Hypothalamus (tissue), 51 donors: Measurements from ENCODE around the gene GHDC.

Experiments
- DNase-seq, 51 donors: peaks; one replicate each; lab custom pipeline; 2025; lab: John Stamatoyannopoulos, UW

GHDC gene

GRCh38 chr17:42183741-42184711 is 10.3 kb downstream of the GHDC start:
- DNase-seq = peak in 49 of 51 donors; percentile 17 to 82 (median 62)

DNA sequence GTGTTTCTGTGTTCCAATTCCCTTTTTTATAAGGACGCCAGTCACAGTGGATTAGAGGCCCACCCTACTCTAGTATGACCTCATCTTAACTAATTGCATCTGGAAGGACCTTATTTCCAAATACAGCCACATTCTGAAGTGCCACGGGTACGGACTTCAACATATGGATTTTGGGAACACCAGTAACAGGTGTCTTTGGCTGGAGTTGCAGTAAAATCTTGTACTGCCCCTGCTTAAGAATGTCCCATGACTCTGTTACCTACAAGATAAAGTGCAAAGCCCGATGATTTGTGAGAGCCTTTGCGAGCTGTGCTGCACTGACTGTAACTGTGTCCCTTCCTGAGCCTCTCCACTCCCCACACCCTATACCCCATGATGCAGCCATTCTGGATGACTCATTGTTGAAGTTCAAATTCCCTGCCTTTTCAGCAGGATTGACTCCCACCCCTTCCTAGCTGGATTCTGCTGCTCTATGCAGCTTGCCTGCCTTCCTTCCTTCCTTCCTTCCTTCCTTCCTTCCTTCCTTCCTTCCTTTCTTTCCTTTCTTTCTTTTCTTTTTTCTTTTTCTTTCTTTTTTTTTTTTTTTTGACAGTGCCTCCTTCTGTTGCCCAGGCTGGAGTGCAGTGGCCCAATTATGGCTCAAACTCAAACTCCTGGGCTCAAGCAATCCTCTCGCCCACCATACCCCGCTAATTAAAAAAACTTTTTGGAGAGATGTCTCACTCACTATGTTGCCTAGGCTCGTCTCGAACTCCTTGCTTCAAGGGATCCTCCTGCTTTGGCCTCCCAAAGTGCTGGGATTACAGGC is 11.2 kb downstream of the GHDC start:
- DNase-seq = peak in 2 of 51 donors; percentile 18 to 25

DNA sequence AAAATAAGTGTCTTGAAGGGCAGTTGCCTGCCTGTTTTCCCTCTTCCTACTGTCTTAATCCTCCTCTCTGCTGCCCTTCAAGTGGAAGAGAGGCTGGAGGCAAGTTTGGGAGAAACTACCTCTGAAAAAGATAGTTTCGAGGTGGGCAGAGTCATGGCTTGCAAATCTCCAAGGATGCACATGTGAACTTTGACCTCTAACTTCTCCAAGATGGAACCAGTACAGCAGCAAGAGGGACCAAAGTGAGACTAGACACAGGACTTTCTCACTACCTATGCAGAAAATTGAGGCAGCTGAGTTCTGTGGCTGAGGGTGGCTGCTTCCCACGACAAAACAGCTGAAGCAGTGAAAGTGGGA is 12.5 kb downstream of the GHDC start:
- no peak for DNase-seq

- DNase-seq = peak in 44 of 51 donors; percentile 9 to 87 (median 62)
Measured at GRCh38 chr17:42180922-42181850, 13.1 kb downstream of the GHDC start, which contains the start of gene KCNH4. KCNH4 (minus strand) TSS chr17:42181142; CDS start chr17:42180945, 197 bp downstream.

- no peak for DNase-seq
Measured at GRCh38 chr17:42180411-42180921, 13.8 kb downstream of the GHDC start.

GRCh38 chr17:42179911-42180410 is 14.3 kb downstream of the GHDC start:
- DNase-seq = peak in 4 of 51 donors; percentile 8 to 35 (median 22)

DNA sequence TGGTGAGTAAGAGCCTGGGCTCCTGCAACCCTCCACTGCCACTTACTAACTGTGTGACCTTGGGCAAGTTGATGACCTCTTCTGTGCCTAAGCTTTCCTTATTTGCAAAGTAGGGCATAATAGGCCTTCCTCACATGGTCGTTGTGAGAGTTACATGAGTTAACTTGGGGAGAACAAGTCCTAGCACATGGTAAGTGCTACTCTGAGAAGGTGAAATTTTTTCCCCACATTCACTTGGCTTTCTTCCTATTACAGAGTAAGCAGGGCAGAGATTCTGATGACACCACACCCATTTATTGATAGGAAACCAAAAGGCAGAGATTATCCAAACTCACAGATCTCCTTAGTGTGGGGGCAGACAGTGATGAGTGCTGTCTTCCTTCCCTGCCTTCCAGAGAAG is 15.0 kb downstream of the GHDC start:
- DNase-seq = no peak

- no peak for DNase-seq
Measured at GRCh38 chr17:42178817-42179216, 15.5 kb downstream of the GHDC start.

DNA sequence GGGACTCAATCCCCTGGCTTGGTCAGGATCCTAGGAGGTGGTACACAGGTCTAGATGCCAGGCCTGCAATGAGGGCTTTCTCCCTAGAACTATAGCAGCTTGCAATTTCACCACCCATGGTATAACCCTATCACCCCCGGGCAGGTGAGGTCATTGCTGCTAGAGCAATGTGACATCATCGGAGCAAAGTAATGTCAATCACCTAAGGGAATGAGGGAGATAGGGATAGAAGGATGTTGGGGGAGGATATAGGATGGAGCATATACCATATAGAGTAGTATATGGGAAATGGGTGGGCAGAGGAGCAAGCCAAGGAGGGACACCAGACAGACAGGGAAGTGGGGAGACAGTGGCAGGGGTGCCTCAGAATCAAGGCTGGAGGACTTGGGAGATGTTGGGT is 16.6 kb downstream of the GHDC start:
- no peak for DNase-seq

- peak in 4 of 51 donors; percentile 7 to 59 (median 26) for DNase-seq
Measured at GRCh38 chr17:42174126-42174783, 20.0 kb downstream of the GHDC start.

DNA sequence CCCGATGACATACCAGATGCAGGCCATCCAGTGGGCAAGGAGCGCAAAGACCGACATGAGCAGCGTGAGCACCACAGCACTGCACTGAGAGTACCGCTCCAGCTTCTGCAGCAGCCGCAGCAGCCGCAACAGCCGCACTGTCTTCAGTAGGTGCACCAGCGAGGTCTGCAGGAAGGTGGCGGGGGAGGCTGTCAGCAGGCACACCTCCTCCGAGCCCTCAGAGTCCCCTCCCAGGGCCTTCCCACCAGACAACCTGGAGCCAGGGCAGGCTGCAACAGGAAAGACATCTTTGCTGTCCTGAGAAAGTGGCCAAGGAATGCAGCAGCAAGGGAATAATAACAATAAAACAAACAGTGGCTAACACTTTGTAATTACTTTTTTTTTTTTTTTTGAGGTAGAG is 22.5 kb downstream of the GHDC start:
- peak in 2 of 51 donors; percentile 4 to 7 for DNase-seq

GRCh38 chr17:42169351-42169750 is 24.9 kb downstream of the GHDC start:
- no peak for DNase-seq

DNA sequence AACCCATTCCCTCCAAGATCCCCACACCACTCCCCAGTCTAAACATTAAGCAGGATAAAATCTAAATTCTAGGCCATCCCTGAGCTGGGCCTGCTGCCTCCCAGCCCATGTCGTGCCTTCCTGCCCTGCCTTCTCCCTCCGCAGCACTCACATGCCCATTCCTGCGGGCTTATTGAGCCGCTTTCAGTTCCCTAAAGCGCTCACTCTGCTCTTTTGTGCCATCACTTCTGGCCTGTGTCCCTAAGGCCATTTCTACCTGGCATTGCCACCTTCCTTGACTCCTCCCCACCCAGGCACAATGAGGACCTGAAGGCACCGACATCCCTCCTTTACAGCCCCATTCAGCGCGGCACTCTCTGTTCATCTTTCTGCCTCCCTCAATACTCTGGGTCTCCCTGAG is 26.5 kb downstream of the GHDC start:
- no peak for DNase-seq

DNA sequence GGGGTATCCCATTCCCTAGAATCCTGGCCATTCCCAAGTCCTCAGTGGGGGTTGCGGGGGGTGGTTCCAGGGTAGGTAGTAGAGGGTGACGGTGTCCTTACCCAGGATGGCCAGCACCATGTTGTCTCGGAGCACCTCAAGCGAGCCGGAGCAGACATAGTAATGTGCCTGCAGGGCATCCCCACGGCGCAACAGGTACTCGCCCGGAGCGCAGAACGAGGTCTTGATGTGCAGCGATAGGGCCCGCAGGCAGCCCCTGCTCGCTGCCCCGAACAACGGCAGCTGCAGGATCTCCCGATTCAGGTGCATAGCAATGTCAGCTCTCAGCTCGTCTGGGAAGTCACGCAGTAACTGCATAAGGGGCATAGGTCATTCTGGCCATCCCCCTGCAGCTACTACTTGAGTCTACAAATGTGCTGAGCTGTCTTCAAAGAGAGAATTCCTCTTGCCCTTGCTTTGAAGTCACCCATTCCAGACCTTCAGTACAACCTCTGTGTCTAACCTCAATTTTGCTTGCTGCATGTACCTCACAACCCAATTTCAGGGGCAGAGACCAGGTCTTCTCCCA is 28.0 kb downstream of the GHDC start:
- DNase-seq = no peak

- no peak for DNase-seq
Measured at GRCh38 chr17:42165751-42166150, 28.5 kb downstream of the GHDC start.

DNA sequence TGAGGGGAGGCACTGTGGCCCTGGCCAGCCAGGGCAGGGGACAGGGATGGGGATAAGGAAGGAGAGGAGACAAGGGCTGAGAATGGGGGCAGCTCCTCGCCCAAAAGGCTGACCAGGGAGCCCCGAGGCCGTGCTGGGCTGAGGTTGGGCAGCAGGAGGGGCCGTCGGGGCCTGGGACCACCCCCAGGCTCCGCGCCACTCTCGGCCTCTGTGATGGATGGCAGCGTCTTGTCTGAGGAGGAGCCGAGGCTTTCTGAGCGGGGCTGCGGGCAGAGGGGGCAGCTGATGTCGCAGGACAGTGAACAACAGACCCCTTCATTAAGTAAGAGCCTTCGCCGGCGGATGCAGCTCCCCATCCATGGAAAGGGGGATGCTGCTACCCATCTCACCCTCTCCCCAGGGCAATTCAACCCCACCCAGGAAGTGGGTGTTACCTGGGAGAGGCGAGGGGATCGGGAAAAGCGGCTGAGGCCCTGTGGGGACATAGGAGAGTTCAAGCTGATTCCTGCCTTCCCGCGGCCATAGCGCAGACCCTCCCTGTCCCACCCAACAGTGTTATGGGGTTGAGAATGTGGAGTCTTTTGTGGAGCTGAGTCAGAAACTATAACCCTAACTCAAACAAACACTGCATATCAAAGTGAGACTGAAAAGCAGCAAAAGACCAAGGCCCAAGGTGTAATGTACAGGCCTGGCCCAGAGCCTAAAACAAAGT is 30.4 kb downstream of the GHDC start:
- DNase-seq = no peak

- DNase-seq = peak in 1 of 51 donors; percentile 9
Measured at GRCh38 chr17:42163113-42163512, 31.2 kb downstream of the GHDC start.

GRCh38 chr17:42160531-42160910 is 33.8 kb downstream of the GHDC start:
- DNase-seq = no peak
